Kidney (tissue), 14 donors: ENCODE data around the gene GTF3C4. TPM values are rescaled to one million over a fixed set of nuclear protein-coding genes. Genes with fewer than 3 reads are reported as not detected.

Experiments used
- DNase-seq, 5 donors: peaks; one replicate each; pipeline ENCODE4 v3.0.0-alpha.2; 2013 to 2020
- FAIRE-seq: peaks from 2 replicates; lab custom pipeline; 2012; peaks lifted over from hg19 to GRCh38; lab: Jason Lieb, UNC
- H3K27ac ChIP-seq, 2 donors: one replicate each; pipeline ENCODE4 v1.7.0; 2013; ENCODE audit warnings: low read depth in 2 of 2, low read length in 2 of 2, inconsistent platforms in 1 of 2
- H3K27me3 ChIP-seq: one replicate; pipeline ENCODE4 v1.7.1; 2013; ENCODE audit warnings: low read length, inconsistent platforms; ENCODE audit not compliant: control insufficient read depth, insufficient read depth
- H3K36me3 ChIP-seq, 3 donors: one replicate each; pipeline versions ENCODE4 v1.7.0 to v1.7.1; 2013; ENCODE audit warnings: low read length in 3 of 3, control low read depth in 1 of 3, inconsistent platforms in 1 of 3; ENCODE audit not compliant: insufficient read depth in 3 of 3, control insufficient read depth in 2 of 3
- H3K4me1 ChIP-seq, 3 donors: one replicate each; pipeline versions ENCODE4 v1.7.0 to v1.7.1; 2013; ENCODE audit warnings: low read length in 3 of 3, inconsistent platforms in 1 of 3, low read depth in 1 of 3; ENCODE audit not compliant: control insufficient read depth in 2 of 3, insufficient read depth in 2 of 3
- H3K4me3 ChIP-seq, 3 donors: one replicate each; pipeline versions ENCODE4 v1.7.0 to v1.8.1; 2013; ENCODE audit warnings: low read length in 3 of 3, control low read depth in 1 of 3, inconsistent platforms in 1 of 3
- H3K9ac ChIP-seq, 3 donors: one replicate each; pipeline versions ENCODE4 v1.7.0 to v1.7.1; 2013; ENCODE audit warnings: low read length in 3 of 3, control low read depth in 1 of 3, inconsistent platforms in 1 of 3
- H3K9me3 ChIP-seq, 3 donors: one replicate each; pipeline versions ENCODE4 v1.7.0 to v1.7.1; 2013; ENCODE audit warnings: low read length in 3 of 3, control low read depth in 1 of 3, inconsistent platforms in 1 of 3; ENCODE audit not compliant: control insufficient read depth in 2 of 3, insufficient read depth in 1 of 3
- intact Hi-C: fragments of 100-400 bp; cut with DNase I; formaldehyde crosslinking; loops from one replicate; pipeline ENCODE4 v1.11.1; 2022
- polyA plus RNA-seq: library from polyadenylated mRNA; stranded (reverse); fragments of 350-450 nt; fragmentation: Illumina TruSeq; extraction: RNeasy Lipid Tissue Mini Kit (QIAGEN cat#74804); gene quantifications from one replicate; pipeline ENCODE4 v1.2.3, GENCODE V29; 2014; ENCODE audit warnings: low read depth, low replicate concordance; ENCODE audit not compliant: insufficient read depth
- total RNA-seq: library from RNA; stranded (reverse); fragmentation: NEBNext Ultra II Directional; extraction: Animal tissue kit (Norgen Biotek cat#: 25700); gene quantifications from one replicate; pipeline ENCODE4 v1.2.1, GENCODE V29; 2021
- TF ChIP-seq, protein P1 (sequence below): IDR thresholded peaks from 3 replicates; pipeline ENCODE4 v1.5.1; 2012; ENCODE audit warnings: mild to moderate bottlenecking, moderate library complexity, borderline replicate concordance; ENCODE audit not compliant: insufficient read depth; ENCODE audit errors: extremely low read depth
- donor health status: control.
- donor health status: control.
- donor health status: control.
- donor health status: control.
- donor health status: control.
- donor health status: DM: yes; HTN: yes; CAD: no.
- donor health status: Normal renal cell carcinoma (clear cell type).

Gene GTF3C4
- total and polyA plus RNA-seq, 2 donors from 2014 or later = 3.7 to 21.0 TPM

DNA sequence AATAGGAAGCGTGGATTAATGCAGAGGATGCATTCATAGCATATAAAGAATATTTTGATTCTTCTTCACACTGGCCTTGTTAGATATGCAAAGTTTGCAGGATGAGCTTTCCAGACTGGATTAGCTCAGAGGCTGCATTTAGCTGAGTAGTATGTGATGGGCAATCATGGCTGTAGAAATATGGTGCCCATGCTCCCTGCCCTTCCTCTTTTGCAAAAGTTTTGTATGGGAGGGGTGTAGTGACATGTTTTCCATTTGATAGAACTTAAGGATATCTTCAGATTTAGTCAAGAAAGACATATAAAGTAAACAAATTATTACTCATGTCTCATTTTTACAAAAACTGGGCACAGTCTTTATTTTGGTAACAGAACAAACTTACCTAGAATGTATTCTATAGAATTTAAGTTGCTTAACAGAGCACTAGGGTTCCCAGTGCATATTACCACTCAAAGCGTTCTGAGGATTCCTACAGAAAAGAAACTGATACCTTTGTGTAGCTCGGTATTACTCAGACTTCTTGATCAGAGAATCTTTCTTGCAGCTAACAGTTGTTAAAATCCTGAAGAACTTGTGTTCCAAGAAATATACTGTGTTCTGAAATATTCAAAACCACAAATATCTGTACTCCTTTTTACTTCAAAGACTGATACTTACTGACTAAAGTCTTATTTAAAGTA, 9.8 kb downstream of the GTF3C4 start:
- Histone ChIP-seq H3K27ac (no peak overlapping the region), H3K9me3 (no peaks in the 10 kb centered on the region), H3K9ac (no peak overlapping the region), H3K4me3 (no peak overlapping the region), H3K36me3 (peaks cover 13 to 29% (median 24%) of the 10 kb centered on the region in 3 donors), H3K4me1 (no peaks in the 10 kb centered on the region), H3K27me3 (no peaks in the 10 kb centered on the region)
- intact Hi-C loops = no loop called here
- TF ChIP-seq, protein P1, sequence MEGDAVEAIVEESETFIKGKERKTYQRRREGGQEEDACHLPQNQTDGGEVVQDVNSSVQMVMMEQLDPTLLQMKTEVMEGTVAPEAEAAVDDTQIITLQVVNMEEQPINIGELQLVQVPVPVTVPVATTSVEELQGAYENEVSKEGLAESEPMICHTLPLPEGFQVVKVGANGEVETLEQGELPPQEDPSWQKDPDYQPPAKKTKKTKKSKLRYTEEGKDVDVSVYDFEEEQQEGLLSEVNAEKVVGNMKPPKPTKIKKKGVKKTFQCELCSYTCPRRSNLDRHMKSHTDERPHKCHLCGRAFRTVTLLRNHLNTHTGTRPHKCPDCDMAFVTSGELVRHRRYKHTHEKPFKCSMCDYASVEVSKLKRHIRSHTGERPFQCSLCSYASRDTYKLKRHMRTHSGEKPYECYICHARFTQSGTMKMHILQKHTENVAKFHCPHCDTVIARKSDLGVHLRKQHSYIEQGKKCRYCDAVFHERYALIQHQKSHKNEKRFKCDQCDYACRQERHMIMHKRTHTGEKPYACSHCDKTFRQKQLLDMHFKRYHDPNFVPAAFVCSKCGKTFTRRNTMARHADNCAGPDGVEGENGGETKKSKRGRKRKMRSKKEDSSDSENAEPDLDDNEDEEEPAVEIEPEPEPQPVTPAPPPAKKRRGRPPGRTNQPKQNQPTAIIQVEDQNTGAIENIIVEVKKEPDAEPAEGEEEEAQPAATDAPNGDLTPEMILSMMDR = no peak
- DNase-seq = no peak
- FAIRE-seq = no peak

DNA sequence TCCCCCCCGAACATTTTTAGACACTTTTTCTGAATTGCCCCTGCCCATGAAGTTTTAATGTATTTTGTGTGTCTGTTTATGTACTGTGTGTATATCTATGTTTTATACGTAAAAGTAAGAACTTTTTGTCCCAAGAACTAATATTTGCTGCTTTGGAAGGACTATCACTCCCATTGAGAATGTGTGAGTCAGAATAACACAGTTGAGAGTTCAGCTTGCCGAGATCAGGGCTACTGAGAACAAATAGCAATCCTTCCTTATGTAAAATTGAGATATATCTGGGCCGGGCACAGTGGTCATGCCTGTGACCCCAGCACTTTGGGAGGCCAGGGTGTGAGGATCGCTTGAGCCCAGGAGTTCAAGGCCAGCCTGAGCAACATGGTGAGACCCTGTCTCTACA, 11.3 kb downstream of the GTF3C4 start:
- peaks cover 15 to 42% (median 32%) of the 10 kb centered on the region in 3 donors for H3K36me3 ChIP-seq

DNA sequence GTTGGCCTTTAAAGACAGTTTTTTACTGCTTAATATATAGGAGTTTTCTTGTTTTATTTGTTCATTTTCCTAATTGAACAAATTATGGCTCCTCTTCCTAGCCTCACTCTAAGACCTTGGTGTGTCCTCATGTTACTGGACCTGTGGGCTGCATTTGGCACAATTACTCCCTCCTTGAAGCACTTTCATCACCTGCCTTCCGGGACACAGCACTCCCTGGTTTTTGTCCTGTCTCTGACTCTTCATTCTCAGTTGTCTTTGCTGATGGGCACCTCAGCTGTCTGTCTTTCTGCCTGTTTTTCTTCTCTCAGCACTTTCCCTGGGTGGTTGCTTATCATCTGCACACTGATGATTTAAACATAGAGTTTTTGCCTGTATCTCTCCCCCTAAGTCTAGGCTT, 13.6 kb downstream of the GTF3C4 start:
- no peaks in the 10 kb centered on the region for H3K27me3 ChIP-seq
- H3K9ac ChIP-seq = no peak overlapping the region
- H3K27ac ChIP-seq = no peak overlapping the region
- DNase-seq (no peak), FAIRE-seq (no peak)
- H3K4me1 ChIP-seq = no peaks in the 10 kb centered on the region
- H3K9me3 ChIP-seq = no peaks in the 10 kb centered on the region
- TF ChIP-seq, protein P1 = no peak
- peaks cover 12 to 39% (median 29%) of the 10 kb centered on the region in 3 donors for H3K36me3 ChIP-seq
- H3K4me3 ChIP-seq = no peak overlapping the region
- intact Hi-C loops = no loop called here

More for the DNA sequence above, 11.3 kb downstream of the GTF3C4 start:
- Histone ChIP-seq H3K4me3 (no peak overlapping the region), H3K27ac (no peak overlapping the region), H3K9me3 (no peaks in the 10 kb centered on the region), H3K9ac (no peak overlapping the region), H3K27me3 (no peaks in the 10 kb centered on the region), H3K4me1 (no peaks in the 10 kb centered on the region)
- TF ChIP-seq, protein P1 = no peak
- no peak for DNase-seq
- intact Hi-C loops = no loop called here
- FAIRE-seq = no peak
